ENCODE data around the gene HBZ.

The HBZ gene

GRCh38 chr16:152141-153128, at the start of gene HBZ:
HBZ (plus strand) TSS chr16:152644; CDS start chr16:152910, 266 bp downstream.
- DNase-seq (ENCODE audit: low read depth), result no peak
- no peak within 1 kb of the TSS for H3K4me3 ChIP-seq (ENCODE audit: low read length)
- TF ChIP-seq, protein P1, sequence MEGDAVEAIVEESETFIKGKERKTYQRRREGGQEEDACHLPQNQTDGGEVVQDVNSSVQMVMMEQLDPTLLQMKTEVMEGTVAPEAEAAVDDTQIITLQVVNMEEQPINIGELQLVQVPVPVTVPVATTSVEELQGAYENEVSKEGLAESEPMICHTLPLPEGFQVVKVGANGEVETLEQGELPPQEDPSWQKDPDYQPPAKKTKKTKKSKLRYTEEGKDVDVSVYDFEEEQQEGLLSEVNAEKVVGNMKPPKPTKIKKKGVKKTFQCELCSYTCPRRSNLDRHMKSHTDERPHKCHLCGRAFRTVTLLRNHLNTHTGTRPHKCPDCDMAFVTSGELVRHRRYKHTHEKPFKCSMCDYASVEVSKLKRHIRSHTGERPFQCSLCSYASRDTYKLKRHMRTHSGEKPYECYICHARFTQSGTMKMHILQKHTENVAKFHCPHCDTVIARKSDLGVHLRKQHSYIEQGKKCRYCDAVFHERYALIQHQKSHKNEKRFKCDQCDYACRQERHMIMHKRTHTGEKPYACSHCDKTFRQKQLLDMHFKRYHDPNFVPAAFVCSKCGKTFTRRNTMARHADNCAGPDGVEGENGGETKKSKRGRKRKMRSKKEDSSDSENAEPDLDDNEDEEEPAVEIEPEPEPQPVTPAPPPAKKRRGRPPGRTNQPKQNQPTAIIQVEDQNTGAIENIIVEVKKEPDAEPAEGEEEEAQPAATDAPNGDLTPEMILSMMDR (IDR thresholded peaks at IDR 0.05; ENCODE audit: insufficient read depth, low read depth, low read length, missing control alignments), result no peak

DNA sequence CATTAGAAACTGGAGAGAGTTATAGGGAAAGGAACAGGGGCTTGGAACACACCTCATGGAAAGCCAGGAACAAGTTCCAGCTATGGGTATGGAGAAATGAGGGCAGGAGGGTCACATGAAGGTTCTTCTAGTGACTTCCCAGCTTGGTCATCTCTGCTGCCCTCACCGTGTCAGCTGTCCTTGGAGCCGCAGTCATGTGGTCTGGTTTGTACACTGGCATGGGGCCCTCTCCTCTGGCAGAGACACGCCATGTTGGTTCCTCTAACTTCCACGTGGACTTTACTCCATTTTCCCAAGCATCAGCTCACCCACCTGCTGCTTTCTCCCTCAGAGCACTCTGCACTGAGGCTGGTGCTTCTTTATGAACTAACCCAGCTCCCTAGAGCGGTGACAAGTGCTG, 48.1 kb upstream of the HBZ start:
- TF ChIP-seq, protein P1 (IDR thresholded peaks at IDR 0.05; ENCODE audit: insufficient read depth, low read depth, low read length, missing control alignments), result no peak
- no peak overlapping the region for H3K4me3 ChIP-seq (ENCODE audit: low read length)
- DNase-seq (ENCODE audit: low read depth), result no peak

- TF ChIP-seq, protein P1 (IDR thresholded peaks at IDR 0.05; ENCODE audit: insufficient read depth, low read depth, low read length, missing control alignments), result no peak
- no peak for DNase-seq (ENCODE audit: low read depth)
- H3K4me3 ChIP-seq (ENCODE audit: low read length), result no peak overlapping the region
These were observed 47.5 kb upstream of the HBZ start for GRCh38 chr16:104928-105327.

GRCh38 chr16:105521-105920, 46.9 kb upstream of the HBZ start:
- TF ChIP-seq, protein P1 (IDR thresholded peaks at IDR 0.05; ENCODE audit: insufficient read depth, low read depth, low read length, missing control alignments), result no peak
- no peak for DNase-seq (ENCODE audit: low read depth)
- no peak overlapping the region for H3K4me3 ChIP-seq (ENCODE audit: low read length)

DNA sequence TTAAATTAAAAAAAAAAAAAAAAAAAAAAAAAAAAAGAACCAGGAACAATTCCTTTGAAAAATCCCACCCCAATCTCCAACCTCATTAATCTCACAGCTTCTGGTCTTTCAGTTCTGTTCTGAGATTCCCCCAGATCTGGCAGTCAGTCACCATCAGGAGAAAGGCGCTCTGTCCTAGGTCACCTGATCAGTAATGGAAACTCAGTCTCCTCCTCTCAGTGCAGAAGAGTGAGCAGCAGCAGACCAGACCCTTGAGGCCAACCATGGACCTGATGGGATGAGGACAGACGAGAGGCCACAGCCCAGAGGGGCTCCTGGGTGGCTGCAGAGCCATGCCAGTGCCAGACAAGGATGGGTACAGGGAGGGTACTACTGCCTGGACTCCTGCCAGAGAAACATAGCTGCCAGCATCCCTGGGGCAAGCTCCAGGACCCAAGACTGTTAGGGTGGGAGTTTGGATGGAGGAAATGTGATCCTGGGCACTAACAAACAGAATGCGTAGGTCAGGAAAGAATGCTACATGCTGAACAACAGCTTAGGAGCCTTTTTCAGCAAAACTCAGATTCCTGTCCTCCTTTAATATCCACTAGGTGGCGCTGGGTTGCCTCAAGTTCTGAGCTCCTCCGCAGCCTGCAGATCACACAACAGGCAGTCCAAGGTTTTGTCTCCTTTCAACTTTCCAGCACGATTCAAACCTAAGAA, 45.7 kb upstream of the HBZ start:
- TF ChIP-seq, protein P1 (IDR thresholded peaks at IDR 0.05; ENCODE audit: insufficient read depth, low read depth, low read length, missing control alignments), result peak; percentile 85
- DNase-seq (ENCODE audit: low read depth), result peak; percentile 82
- H3K4me3 ChIP-seq (ENCODE audit: low read length), result no peak overlapping the region

DNA sequence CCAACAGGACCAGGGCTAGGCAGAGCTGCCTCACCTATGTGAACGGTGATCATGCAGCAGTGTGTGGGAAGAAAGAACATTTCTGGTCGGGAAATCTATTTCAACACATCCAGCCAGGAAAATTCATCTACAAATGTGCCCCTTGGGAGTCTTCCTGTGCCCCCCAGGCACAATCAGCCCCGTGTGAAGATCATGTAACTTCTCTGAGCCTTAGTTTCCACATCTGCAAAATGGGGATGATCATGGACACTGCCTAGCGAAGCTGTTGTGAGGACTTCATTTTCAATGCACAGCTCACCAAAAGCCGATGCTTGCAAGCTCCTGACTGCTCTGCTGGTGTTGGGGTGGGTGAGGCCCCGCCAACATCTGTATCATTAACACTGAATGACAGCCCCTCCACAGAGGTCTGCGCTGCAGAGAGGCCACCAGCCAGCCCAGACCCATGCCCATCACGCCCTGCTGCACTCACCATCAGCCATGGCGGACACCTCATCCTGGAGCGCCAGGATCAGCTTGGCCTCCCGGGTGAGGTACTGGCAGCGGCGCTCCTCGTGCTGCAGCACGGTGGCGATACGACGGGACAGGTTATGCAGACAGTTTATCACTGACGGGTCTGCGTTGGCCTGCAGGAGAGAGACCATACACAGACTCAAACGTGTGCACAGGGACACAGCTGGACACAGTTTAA, 40.1 kb upstream of the HBZ start:
- no peak overlapping the region for H3K4me3 ChIP-seq (ENCODE audit: low read length)
- no peak for DNase-seq (ENCODE audit: low read depth)
- TF ChIP-seq, protein P1 (IDR thresholded peaks at IDR 0.05; ENCODE audit: insufficient read depth, low read depth, low read length, missing control alignments), result no peak

Data from epithelial cell of esophagus (primary cell).